GM10847 (cell line): ENCODE data around the gene EMD.

Source experiments
- POLR2A ChIP-seq: IDR thresholded peaks from 2 replicates; pipeline ENCODE4 v1.6.1; 2011; ENCODE audit not compliant: insufficient read length; ENCODE audit errors: extremely low read depth

The EMD gene

GRCh38 chrX:154378799-154379568 is at the start of gene EMD:
Gene EMD, plus strand, starts transcription at chrX:154379295. Its CDS starts 190 bp downstream, at chrX:154379485.
- peak; percentile 58 for TF ChIP-seq POLR2A

DNA sequence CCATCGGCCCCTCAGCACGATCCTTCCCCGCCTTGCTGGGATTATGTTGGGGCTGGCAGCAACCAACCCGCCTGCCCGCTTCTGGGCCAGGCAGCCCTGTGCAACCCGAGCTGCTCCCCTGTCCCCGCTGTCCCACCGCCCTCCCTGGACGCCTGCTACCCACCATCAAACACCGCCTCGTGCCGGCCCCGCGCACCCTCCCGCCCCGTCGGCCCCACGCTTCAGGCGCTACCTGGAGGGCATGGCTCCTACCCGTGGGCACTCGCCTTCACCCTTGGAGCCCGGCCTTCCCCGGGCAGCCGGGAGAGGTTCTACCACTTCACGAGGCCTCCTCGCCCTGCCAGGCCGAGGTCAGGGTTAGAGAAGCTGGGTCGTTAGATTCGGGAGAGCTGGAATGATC is 46.5 kb upstream of the EMD start:
- no peak for TF ChIP-seq POLR2A

GRCh38 chrX:154333116-154333515 is 46.0 kb upstream of the EMD start:
- no peak for TF ChIP-seq POLR2A

DNA sequence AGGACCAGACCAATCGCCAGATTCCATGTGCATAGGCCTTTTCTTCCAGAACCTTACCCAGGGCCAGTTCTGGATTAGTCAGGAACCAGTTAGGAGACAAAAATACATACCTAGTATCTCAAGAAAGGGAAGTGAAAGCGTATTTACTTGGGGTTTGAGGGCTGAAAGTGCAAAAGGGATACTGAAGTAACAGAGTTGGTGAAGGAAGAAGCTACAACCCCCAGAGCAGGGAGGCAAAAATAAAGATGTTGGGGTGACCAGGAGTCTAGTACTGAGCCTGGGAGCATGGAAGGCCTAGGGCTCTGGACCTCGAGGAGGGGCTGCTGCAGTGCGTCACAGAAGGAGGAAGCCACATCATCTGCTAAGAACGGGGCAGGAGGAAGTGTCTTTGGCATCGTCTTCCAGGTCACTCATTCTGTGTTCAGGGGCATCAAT is 45.2 kb upstream of the EMD start:
- TF ChIP-seq POLR2A, result no peak

GRCh38 chrX:154334496-154334895 is 44.6 kb upstream of the EMD start:
- TF ChIP-seq POLR2A, result no peak

DNA sequence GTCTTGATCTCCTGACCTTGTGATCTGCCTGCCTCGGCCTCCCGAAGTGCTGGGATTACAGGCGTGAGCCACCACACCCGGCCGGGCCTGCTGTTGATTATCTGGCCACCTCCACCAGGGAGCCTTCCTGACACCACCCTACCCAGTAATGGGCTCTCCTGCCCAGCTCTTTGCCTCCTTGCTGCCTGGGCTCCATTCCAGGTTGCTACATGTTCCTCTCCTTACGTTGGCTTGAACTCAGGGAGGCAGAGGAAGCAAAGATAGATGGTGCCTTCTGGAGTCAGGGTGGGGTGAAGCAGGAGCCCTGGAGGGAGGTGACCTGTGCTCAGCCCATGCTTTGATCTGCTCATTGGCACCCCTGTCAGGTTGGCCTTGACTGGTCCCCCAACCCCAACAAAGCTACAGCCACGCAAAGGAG is 31.0 kb upstream of the EMD start:
- no peak for TF ChIP-seq POLR2A

- no peak for TF ChIP-seq POLR2A
Observed at GRCh38 chrX:154348646-154349358, 30.3 kb upstream of the EMD start.

DNA sequence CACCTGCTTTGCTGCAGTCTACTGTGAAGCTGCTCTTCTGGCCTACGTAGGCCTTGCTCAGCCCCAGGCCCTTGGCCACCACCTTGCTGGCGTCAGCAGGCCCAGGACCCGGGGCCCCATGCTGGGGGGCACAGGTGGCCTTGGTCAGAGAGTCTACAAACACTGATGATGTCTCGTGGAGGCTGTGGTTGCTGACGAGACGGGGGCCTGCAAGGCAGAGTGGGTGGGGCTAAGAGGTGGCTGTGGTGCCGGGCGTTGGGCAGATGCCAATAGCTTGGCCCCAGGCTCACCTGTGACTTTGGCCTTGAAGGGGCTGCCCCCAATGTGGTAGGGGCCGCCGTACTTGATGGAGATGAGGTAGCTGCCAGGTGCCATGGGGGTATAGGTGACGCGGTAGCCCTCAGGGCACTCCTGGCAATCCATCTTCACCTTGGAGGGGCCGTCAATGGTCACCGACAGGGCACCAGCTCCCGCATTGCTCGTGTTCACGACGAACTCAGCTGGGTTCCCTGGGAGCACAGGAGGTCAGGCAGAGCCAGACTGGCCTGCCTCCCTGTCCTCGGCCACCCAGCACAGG is 29.6 kb upstream of the EMD start:
- no peak for TF ChIP-seq POLR2A

- no peak for TF ChIP-seq POLR2A
Observed at GRCh38 chrX:154349979-154350378, 29.1 kb upstream of the EMD start.

DNA sequence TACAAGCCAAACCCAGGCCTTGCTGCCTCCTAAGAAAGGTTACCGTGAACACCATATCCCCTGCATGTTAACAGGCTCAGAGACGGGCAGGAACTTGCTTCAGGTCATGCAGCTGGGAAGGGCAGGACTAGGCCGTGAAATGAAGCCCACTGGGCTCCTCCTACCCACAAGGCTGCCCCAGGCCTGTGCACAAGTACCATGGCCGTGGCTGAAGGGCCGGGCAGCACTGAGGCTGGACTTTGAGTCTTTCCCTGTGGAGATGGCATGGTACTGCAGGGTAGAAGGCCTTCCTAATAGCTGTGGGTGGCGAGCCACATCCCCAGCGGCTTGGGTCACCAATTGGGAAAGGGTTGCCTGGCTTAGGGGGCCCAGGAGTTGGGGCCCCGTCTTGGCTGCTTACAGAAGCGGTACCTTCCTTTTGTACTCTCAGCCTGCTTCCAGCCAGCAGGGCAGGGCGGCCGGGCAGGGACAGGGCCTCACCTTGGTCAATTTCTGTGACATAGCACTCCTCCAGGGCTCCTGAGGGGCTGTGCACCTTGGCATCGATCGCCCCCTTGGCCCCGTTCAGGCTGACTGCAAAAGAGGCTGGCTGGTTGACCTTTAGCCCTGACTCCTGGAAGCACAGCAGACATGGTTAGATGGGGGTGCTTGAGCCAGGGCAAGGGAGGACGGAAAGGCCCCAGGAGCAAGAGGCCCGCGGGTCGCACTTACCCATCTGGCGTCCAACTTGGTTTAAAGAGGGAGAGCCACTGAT is 28.5 kb upstream of the EMD start:
- no peak for TF ChIP-seq POLR2A

DNA sequence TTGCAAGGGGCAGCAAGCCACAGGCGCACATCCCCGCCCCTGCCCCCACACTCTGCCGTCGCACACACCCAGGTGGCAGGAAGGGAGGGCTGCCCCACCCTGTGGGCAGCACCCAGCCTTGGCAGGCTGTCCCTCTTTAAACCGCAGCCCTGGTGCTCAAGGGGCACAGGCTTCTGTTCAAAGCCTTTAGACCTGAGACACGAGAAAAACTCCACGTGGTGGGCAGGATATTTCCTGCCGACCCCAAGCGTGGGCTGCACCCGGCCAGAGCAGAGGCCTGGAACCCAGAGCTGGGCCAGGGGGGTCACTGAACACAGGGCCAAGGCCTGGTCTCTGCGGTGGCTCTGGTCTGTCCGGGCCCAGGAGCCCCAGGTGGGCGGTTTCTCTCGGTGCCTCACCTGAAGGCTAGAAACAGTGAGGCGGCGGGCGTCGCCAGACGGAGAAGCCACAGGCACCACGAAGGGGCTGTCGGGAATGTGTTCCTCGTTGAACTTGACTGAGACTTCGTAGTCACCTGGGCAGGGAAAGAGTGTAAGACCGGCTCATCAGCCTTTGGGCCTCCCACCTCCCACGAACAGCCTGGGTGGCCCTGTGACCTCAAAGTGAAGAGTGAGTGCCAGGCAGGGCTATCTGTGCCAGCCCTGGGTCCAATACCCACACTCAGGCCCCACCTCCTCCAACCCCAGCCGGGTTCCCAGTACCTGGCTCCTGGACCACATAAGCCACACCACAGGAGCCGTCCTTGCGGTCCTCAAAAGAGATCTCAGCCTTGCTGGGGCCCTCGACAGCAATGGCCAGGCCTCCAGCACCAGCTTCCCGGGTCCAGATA is 27.7 kb upstream of the EMD start:
- no peak for TF ChIP-seq POLR2A

DNA sequence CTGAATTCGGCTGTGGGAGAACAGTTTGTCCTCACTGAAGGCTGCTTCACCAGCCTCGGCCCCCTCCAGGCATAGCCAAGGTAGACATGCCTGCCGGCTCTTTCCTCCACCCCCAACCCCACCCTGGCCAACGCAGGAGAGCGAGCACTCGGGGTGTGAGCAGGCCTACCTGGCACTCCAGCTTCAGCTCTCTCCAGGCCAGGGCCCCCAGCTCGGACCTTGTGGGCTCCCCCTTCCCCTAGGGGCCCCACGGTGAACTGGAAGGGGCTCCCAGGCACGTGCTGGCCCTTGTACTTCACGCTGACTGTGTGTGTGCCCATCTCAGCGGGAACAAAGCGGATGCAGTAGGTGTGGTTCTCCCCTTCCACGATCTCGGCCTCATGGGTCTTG is 27.1 kb upstream of the EMD start:
- TF ChIP-seq POLR2A, result no peak

DNA sequence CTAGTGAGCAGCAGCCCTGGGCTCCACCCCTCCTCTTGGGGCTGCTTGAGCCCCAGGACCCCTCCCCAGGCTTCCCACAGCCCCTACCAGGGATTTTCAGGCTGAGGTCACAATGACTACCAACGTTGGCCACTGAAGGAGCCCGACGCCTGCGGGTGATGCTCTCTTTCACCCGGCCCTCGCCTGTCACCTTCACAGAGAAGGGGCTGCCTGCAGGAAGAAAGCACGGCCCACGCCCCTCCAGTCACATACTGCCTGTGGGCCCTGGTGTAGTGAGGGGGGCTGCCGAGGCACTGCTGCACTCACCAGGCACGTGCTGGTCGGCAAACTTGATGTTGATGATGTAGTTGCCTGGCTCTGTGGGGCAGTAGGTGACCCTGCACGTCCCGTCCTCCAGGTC is 26.6 kb upstream of the EMD start:
- no peak for TF ChIP-seq POLR2A

DNA sequence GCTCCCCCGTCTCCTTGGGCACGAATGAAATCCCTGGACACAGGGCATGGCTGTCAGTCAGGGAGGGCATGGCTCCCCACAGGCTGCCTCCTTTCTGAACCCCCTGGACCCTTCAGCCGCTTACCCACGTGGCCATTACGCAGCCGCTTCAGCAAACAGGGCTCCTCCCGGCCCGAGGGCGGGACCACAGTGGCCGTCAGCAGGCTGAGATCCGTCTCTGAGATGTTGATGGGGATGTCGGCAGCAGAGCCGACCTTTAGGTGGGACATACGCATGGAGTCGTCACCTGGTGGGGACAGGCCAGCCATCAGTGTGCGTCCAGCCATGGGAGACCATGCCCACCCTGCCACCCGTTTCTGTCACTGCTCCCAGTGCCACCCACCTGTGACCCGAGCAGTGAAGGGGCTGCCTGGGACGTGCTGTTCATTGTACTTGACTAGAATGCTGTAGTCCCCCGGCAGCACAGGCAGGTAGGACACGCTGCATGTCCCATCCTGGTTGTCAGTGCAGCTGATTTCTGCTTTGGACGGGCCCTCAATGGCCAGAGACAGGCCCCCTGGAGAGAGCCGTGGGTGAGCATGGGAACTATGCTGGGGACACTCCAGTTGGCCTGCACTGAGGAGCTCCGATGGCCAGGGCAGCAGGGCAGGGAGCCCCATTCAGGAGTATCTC is 25.8 kb upstream of the EMD start:
- no peak for TF ChIP-seq POLR2A
